ENCODE data around the gene LBH.

DNA sequence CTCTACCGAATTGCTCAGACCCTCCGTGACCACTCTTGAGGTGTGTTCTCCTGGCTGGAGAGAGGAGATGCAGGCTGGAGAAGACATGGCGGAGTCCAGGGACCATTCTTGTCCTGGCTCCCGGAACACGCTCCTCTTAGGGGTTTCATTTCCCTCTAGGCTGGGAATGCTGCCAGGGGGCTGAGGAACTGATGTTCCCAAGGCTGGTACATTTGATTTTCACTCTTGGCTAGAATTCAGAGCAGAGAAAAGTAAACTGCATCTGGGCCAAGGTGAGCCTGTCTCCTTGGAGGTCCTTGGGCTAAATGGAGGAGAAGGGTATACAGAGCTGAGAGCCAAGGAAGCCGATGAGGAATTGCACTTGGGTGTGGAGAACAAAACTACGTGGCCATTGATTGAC, 28.2 kb upstream of the LBH start:
- TF ChIP-seq, protein P1, sequence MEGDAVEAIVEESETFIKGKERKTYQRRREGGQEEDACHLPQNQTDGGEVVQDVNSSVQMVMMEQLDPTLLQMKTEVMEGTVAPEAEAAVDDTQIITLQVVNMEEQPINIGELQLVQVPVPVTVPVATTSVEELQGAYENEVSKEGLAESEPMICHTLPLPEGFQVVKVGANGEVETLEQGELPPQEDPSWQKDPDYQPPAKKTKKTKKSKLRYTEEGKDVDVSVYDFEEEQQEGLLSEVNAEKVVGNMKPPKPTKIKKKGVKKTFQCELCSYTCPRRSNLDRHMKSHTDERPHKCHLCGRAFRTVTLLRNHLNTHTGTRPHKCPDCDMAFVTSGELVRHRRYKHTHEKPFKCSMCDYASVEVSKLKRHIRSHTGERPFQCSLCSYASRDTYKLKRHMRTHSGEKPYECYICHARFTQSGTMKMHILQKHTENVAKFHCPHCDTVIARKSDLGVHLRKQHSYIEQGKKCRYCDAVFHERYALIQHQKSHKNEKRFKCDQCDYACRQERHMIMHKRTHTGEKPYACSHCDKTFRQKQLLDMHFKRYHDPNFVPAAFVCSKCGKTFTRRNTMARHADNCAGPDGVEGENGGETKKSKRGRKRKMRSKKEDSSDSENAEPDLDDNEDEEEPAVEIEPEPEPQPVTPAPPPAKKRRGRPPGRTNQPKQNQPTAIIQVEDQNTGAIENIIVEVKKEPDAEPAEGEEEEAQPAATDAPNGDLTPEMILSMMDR (conservative IDR thresholded peaks at IDR 0.05; ENCODE audit: low read length): no peak
- no peak for TF ChIP-seq EZH2phosphoT487 (IDR thresholded peaks at IDR 0.05; ENCODE audit: borderline replicate concordance, low read depth, low read length)

Data from OCI-LY7 (cell line).